SU-DHL-6 (cell line): ENCODE measurements around the gene SUCLG2.

ENCODE experiments used
- H2AFZ ChIP-seq: fragments of 200-600 bp; sonication (generic); 2 replicates; pipeline ENCODE4 v1.6.1; 2014; ENCODE audit warnings: low read depth, mild to moderate bottlenecking, moderate library complexity, mixed read lengths, antibody characterized with exemption, low read length; ENCODE audit not compliant: severe bottlenecking
- H3F3A ChIP-seq: fragments of 200-600 bp; shearing (Covaris generic); 2 replicates; pipeline ENCODE4 v1.6.0; 2016; ENCODE audit warnings: antibody characterized with exemption, mild to moderate bottlenecking; ENCODE audit not compliant: insufficient read depth
- H3K27ac ChIP-seq: fragments of 200-600 bp; sonication (generic); 2 replicates; pipeline ENCODE4 v1.5.1; 2016; ENCODE audit warnings: low read depth, mild to moderate bottlenecking, low read length, moderate library complexity, mixed read lengths
- H3K27me3 ChIP-seq: fragments of 200-600 bp; sonication (generic), shearing (Covaris generic); 2 replicates; pipeline ENCODE4 v1.6.0; 2014; ENCODE audit warnings: mild to moderate bottlenecking, low read length
- H3K36me3 ChIP-seq: fragments of 200-600 bp; sonication (generic); 2 replicates; pipeline ENCODE4 v1.6.1; 2014; ENCODE audit warnings: mild to moderate bottlenecking, low read length, mixed read lengths
- H3K4me2 ChIP-seq: fragments of 300-600, 200-600 bp; shearing (Covaris generic), sonication (generic); 2 replicates; pipeline ENCODE4 v1.6.0; 2014; ENCODE audit warnings: low read length, low read depth, mild to moderate bottlenecking; ENCODE audit not compliant: poor library complexity, severe bottlenecking
- H3K4me3 ChIP-seq: fragments of 200-600 bp; sonication (generic); 2 replicates; pipeline ENCODE4 v1.5.1; 2014; ENCODE audit warnings: antibody characterized with exemption, low read length, mild to moderate bottlenecking, mixed read lengths; ENCODE audit not compliant: insufficient read depth, poor library complexity, severe bottlenecking
- H3K79me2 ChIP-seq: fragments of 200-600 bp; sonication (generic); 2 replicates; pipeline ENCODE4 v1.6.1; 2014; ENCODE audit warnings: mild to moderate bottlenecking, low read length, moderate library complexity; ENCODE audit not compliant: insufficient read depth
- H3K9ac ChIP-seq: fragments of 200-600 bp; sonication (generic); 2 replicates; pipeline ENCODE4 v1.7.0; 2014; ENCODE audit warnings: mild to moderate bottlenecking, low read length
- H3K9me2 ChIP-seq: fragments of 200-600 bp; sonication (generic); replicated peaks from 2 replicates; pipeline ENCODE4 v1.6.1; 2014; ENCODE audit warnings: low read length; ENCODE audit not compliant: insufficient read depth
- H3K9me3 ChIP-seq: fragments of 200-600 bp; sonication (generic); 2 replicates; pipeline ENCODE4 v1.6.1; 2014; ENCODE audit warnings: low read length, mixed read lengths; ENCODE audit not compliant: insufficient read depth
- H4K20me1 ChIP-seq: fragments of 200-600 bp; sonication (generic); 2 replicates; pipeline ENCODE4 v1.6.1; 2014; ENCODE audit warnings: low read depth, mild to moderate bottlenecking, antibody characterized with exemption, low read length, moderate library complexity, mixed read lengths
- EZH2phosphoT487 ChIP-seq: fragments of 200-600 bp; sonication (generic), shearing (Covaris generic); conservative IDR thresholded peaks from 2 replicates; pipeline ENCODE4 v1.6.1; 2018; ENCODE audit warnings: mild to moderate bottlenecking, antibody characterized with exemption, low read length, moderate library complexity, mixed read lengths
- TF ChIP-seq, protein P1 (sequence below): fragments of 200-600 bp; sonication (generic); IDR thresholded peaks from one replicate; pipeline ENCODE4 v1.5.1; 2017; ENCODE audit warnings: antibody characterized with exemption, mild to moderate bottlenecking, low read length, moderate library complexity; ENCODE audit not compliant: insufficient read depth, poor library complexity, severe bottlenecking

SUCLG2 gene

DNA sequence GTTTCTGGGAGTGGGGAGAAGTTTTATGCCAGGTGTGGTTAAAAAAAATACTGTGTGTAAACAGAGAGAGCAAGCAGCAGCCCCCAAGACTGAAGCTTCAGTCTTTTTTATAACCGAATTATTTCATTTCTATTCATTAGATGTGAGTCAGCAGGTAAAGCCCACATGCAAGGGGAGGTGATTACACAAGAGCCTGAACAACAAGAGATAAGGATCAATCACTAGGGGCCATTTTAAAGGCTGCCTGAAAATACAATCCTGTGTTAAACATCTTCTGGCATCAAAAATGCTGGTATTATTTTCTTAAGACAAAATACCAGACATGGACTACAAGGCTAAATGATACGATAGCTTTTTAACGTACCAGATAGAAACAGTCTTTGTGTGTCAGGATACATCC is 217.3 kb downstream of the SUCLG2 start:
- Histone ChIP-seq H3K9me3 (no peaks in the 10 kb centered on the region), H2AFZ (no peak overlapping the region), H3K4me2 (no peak overlapping the region), H3K9ac (no peak overlapping the region), H3K9me2 (no peaks in the 10 kb centered on the region), H3K4me3 (no peak overlapping the region), H3F3A (no peaks in the 10 kb centered on the region), H3K36me3 (0 out of 2 replicates have a peak, but pooled peaks cover 3% of the 10 kb centered on the region), H3K27me3 (no peaks in the 10 kb centered on the region), H4K20me1 (no peaks in the 10 kb centered on the region), H3K79me2 (no peaks in the 10 kb centered on the region), H3K27ac (no peak overlapping the region)
- TF ChIP-seq, protein P1, sequence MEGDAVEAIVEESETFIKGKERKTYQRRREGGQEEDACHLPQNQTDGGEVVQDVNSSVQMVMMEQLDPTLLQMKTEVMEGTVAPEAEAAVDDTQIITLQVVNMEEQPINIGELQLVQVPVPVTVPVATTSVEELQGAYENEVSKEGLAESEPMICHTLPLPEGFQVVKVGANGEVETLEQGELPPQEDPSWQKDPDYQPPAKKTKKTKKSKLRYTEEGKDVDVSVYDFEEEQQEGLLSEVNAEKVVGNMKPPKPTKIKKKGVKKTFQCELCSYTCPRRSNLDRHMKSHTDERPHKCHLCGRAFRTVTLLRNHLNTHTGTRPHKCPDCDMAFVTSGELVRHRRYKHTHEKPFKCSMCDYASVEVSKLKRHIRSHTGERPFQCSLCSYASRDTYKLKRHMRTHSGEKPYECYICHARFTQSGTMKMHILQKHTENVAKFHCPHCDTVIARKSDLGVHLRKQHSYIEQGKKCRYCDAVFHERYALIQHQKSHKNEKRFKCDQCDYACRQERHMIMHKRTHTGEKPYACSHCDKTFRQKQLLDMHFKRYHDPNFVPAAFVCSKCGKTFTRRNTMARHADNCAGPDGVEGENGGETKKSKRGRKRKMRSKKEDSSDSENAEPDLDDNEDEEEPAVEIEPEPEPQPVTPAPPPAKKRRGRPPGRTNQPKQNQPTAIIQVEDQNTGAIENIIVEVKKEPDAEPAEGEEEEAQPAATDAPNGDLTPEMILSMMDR = no peak
- no peak for TF ChIP-seq EZH2phosphoT487

DNA sequence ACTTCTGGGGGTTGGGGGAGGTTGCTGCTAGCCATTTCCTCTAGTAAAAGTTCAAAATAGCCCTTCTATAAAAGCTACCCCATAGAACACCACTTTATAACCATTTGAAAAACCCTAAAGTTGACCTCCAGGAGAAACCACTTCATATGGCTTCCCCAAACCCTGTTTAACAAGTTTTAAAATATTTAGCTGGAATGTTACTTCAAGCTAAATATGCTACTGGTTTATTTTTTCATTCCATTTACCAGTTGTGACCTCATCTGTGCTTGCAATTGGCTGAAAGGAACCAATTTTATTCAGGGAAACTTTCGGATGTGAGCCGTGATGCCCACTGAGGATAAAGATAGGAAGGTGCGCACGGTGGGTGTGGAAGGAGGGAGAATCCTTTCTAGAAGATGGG is 221.3 kb downstream of the SUCLG2 start:
- no peak overlapping the region for H3K4me2 ChIP-seq

DNA sequence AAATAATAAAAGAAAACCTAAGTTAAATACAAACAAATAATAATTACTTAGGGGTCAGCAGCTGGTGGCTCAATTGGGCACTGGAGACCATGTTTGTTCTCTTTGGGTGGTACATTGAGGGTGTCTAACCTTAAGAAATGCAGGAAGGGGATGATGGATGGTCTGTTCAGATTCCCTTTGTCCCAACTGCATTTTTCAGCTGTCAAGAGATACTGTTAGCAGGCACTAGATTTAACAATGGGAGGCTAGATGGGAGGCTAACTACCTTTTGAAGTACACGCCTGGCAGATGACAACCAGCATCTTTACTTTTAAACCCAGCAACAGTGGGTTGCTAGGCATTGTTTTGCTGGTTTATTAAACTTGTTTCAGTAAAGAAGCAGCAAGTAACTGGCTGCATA is 222.5 kb downstream of the SUCLG2 start:
- no peaks in the 10 kb centered on the region for H4K20me1 ChIP-seq
- TF ChIP-seq EZH2phosphoT487 = no peak
- TF ChIP-seq, protein P1 = no peak
- H3K36me3 ChIP-seq = 0 out of 2 replicates have a peak, but pooled peaks cover 2% of the 10 kb centered on the region
- no peak overlapping the region for H3K4me2 ChIP-seq
- no peaks in the 10 kb centered on the region for H3F3A ChIP-seq
- no peaks in the 10 kb centered on the region for H3K9me3 ChIP-seq
- H2AFZ ChIP-seq = no peak overlapping the region
- no peak overlapping the region for H3K27ac ChIP-seq
- no peaks in the 10 kb centered on the region for H3K9me2 ChIP-seq
- H3K27me3 ChIP-seq = no peaks in the 10 kb centered on the region
- no peak overlapping the region for H3K4me3 ChIP-seq
- no peaks in the 10 kb centered on the region for H3K79me2 ChIP-seq
- H3K9ac ChIP-seq = no peak overlapping the region

More for the DNA sequence above, 221.3 kb downstream of the SUCLG2 start:
- Histone ChIP-seq H3K4me3 (no peak overlapping the region), H3F3A (no peaks in the 10 kb centered on the region), H3K79me2 (no peaks in the 10 kb centered on the region), H3K9me3 (no peaks in the 10 kb centered on the region), H3K27me3 (no peaks in the 10 kb centered on the region), H2AFZ (no peak overlapping the region), H4K20me1 (no peaks in the 10 kb centered on the region), H3K9me2 (no peaks in the 10 kb centered on the region), H3K9ac (no peak overlapping the region), H3K36me3 (0 out of 2 replicates have a peak, but pooled peaks cover 3% of the 10 kb centered on the region), H3K27ac (no peak overlapping the region)
- TF ChIP-seq, protein P1 = no peak
- TF ChIP-seq EZH2phosphoT487 = no peak
